ENCODE data around the gene MYBPC2. TPM values are rescaled to one million over a fixed set of nuclear protein-coding genes. Genes with fewer than 3 reads are reported as not detected.

Gene MYBPC2
- total RNA-seq, 4 donors from 2014 or later, result 0.05 to 1.3 (median 0.15) TPM; not detected in 1

DNA sequence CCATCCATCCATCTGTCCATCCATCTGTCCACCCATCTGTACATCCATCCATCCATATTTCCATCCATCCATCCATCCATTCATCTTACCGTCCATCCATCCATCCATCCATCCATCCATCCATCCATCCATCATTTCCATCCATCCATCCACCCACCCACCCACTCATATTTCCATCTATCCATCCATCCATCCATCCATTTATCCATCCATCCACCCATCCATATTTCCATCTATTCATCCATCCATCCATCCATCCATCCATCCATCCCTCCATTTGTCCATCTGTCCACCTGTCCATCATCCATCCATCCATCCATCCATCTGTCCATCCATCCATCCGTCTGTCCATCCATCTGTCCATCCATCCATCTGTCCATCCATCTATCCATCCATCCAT lies 23.3 kb downstream of the MYBPC2 start:
- WGBS, 2 donors, result 78 to 84% methylated on average over 2 of the region's 2 CpGs
- intact Hi-C loops (cut with DNase I; ENCODE audit: low total_unique reads), result no loop called here
- TF ChIP-seq, protein P1, sequence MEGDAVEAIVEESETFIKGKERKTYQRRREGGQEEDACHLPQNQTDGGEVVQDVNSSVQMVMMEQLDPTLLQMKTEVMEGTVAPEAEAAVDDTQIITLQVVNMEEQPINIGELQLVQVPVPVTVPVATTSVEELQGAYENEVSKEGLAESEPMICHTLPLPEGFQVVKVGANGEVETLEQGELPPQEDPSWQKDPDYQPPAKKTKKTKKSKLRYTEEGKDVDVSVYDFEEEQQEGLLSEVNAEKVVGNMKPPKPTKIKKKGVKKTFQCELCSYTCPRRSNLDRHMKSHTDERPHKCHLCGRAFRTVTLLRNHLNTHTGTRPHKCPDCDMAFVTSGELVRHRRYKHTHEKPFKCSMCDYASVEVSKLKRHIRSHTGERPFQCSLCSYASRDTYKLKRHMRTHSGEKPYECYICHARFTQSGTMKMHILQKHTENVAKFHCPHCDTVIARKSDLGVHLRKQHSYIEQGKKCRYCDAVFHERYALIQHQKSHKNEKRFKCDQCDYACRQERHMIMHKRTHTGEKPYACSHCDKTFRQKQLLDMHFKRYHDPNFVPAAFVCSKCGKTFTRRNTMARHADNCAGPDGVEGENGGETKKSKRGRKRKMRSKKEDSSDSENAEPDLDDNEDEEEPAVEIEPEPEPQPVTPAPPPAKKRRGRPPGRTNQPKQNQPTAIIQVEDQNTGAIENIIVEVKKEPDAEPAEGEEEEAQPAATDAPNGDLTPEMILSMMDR (IDR thresholded peaks at IDR 0.05), result no peak
- TF ChIP-seq POLR2A (IDR thresholded peaks at IDR 0.05), result no peak
- no peak for DNase-seq (ENCODE audit: low spot score in 2 of 2)
- no peak overlapping the region for H3K4me3 ChIP-seq (ENCODE audit: low read depth, poor library complexity, severe bottlenecking)

DNA sequence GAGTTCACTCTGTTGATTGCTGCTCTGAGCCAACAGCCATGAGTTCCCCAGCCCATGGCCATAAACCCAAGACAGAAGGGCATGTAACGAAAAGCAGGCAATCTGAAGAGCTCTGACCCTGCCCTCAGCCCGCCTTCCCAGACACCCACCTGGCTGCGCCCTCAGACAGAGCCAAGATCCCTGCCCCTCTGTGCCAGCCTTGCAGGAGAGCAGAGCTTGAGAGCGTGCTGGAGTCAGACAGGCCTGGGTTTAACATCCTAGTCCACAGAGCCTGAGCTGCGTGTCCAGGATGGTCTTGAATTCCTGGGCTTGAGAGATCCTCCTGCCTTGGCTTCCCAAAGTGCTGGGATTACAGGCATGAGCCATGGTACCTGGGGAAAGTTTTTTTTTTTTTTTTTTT lies 24.6 kb downstream of the MYBPC2 start:
- DNase-seq (ENCODE audit: low spot score in 2 of 2), result no peak
- intact Hi-C loops (cut with DNase I; ENCODE audit: low total_unique reads), result no loop called here
- WGBS, 2 donors, result 80 to 91% methylated on average over 5 of the region's 5 CpGs
- TF ChIP-seq, protein P1 (IDR thresholded peaks at IDR 0.05), result no peak
- no peak for TF ChIP-seq POLR2A (IDR thresholded peaks at IDR 0.05)
- no peak overlapping the region for H3K4me3 ChIP-seq (ENCODE audit: low read depth, poor library complexity, severe bottlenecking)

DNA sequence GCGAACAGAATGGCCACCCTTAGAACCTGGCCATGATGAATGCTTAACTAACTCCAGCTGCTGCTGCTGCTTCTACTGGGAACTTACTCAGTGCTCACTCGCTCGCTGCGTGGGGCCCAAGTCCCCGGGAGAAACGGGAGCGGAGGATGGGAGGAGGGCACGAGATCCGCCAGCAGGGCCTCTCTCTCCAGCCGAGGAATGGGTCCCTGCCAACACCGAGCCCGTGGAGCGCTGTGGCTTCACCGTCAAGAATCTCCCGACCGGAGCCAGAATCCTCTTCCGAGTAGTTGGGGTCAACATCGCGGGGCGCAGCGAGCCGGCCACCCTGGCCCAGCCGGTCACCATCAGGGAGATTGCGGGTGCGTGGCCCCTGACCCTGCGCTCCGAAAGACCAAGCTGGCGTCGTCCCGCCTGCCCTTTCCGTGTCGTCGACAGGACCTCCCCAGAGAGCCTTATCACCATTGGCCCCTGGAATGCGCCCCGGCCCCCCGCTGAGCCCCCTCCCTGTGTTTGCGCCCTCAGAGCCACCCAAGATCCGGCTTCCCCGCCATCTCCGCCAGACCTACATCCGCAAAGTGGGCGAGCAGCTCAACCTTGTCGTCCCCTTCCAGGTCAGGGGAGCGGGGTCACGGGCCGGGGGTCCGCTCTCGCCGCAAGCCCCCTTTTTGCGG lies 25.8 kb downstream of the MYBPC2 start:
- TF ChIP-seq POLR2A (IDR thresholded peaks at IDR 0.05), result no peak
- TF ChIP-seq, protein P1 (IDR thresholded peaks at IDR 0.05), result no peak
- intact Hi-C loops (cut with DNase I; ENCODE audit: low total_unique reads), result no loop called here
- 38 to 41% methylated on average over 40 to 49 of the region's 50 CpGs for WGBS, 2 donors
- H3K4me3 ChIP-seq (ENCODE audit: low read depth, poor library complexity, severe bottlenecking), result no peak overlapping the region
- no peak for DNase-seq (ENCODE audit: low spot score in 2 of 2)

DNA sequence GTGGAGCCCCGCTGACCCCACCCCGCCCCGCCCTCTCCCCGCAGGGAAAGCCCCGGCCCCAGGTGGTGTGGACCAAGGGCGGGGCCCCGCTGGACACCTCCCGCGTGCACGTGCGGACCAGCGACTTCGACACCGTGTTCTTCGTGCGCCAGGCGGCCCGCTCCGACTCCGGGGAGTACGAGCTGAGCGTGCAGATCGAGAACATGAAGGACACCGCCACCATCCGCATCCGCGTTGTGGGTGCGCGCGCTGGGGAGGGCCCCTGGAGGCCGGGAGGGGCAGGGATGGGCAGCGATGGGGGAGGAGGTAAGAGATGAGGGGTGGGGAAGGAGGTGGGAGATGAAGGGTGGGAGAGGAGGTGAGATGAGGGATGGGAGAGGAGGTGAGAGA lies 26.4 kb downstream of the MYBPC2 start:
- WGBS, 2 donors, result 57 to 73% methylated on average over 13 to 27 of the region's 32 CpGs
- intact Hi-C loops (cut with DNase I; ENCODE audit: low total_unique reads), result no loop called here
- no peak overlapping the region for H3K4me3 ChIP-seq (ENCODE audit: low read depth, poor library complexity, severe bottlenecking)
- DNase-seq (ENCODE audit: low spot score in 2 of 2), result no peak
- no peak for TF ChIP-seq POLR2A (IDR thresholded peaks at IDR 0.05)
- TF ChIP-seq, protein P1 (IDR thresholded peaks at IDR 0.05), result no peak

DNA sequence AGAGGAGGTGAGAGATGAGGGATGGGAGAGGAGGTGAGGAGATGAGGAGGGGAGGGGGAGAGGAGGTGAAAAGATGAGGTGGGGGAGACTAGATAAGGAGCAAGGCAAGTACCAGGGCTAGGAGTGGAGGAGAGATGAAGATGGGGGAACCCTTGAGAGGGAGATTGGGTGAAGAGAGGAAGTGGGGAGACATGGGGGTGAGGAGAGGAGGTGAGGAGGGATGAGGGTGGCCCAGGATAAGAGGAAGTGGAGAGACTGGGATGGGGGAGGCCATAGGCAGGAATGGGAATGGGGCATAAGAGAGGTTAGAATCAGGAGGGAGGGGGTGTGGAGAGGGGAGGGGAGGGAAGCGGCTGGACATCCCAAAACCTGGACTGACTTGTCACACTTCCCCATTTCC lies 26.9 kb downstream of the MYBPC2 start:
- no peak overlapping the region for H3K4me3 ChIP-seq (ENCODE audit: low read depth, poor library complexity, severe bottlenecking)
- TF ChIP-seq, protein P1 (IDR thresholded peaks at IDR 0.05), result no peak
- no peak for TF ChIP-seq POLR2A (IDR thresholded peaks at IDR 0.05)
- 30 to 60% methylated on average over 1 of the region's 1 CpG for WGBS, 2 donors
- DNase-seq (ENCODE audit: low spot score in 2 of 2), result no peak
- intact Hi-C loops (cut with DNase I; ENCODE audit: low total_unique reads), result loop anchor here (5.0 kb wide), 1 partner anchor 92 kb away; the partner anchor contains the start of gene NAPSA

Data from lower leg skin (tissue), 4 donors.